OCI-LY7 (cell line): ENCODE measurements around the gene ATP1B3.

Source experiments
- EZH2phosphoT487 ChIP-seq: fragments of 200-600 bp; sonication (generic); IDR thresholded peaks from 2 replicates; pipeline ENCODE4 v1.6.1; 2018; ENCODE audit warnings: low read depth, borderline replicate concordance, mild to moderate bottlenecking, mixed run types, antibody characterized with exemption, low read length, moderate library complexity, mixed read lengths
- TF ChIP-seq, protein P1 (sequence below): fragments of 200-600 bp; sonication (generic); conservative IDR thresholded peaks from 2 replicates; pipeline ENCODE4 v1.5.1; 2014; ENCODE audit warnings: mild to moderate bottlenecking, antibody characterized with exemption, low read length, moderate library complexity, mixed read lengths

DNA sequence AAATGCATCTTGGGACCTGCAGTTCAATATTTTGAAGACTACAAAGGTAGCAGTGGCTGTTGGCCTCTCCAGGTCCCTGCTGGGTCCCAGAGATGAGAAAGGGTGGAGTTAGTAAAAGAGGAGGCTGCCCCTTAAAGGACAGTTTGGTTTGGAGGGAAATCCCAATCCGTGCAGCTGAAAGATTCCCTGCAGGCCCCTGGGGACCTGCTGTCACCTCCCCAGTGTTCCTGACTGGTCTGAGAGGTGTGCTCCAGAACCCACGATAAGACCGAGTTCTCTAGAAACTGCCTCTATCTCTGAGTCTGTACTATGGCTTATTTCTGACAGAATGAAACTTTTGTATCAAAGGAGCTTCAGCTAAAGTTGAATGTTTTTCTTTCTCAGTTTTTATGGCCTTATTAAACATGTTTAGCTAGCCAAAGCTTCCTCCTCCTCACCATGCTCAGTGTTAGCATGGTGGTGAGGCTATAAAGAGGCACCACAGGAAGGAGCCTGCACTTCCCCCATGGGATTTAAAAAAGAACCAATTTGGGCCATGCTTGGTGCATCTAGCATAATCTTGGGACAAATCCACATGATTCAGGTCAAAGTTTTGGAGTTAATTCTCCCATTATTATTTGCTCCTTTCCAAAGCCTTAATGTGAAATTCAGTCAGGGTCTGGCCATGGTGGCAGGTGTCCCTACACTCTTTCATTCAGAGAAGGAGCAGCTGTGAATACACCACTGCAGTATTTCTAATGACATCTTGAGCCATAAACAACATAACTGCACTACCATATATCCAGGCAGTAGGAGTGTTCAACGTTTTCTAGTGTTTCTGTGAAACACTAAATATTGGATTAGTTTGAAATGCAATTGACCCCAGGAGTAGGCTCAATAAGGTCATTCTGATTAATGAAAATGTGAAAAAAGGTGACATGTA, 74.4 kb downstream of the ATP1B3 start:
- TF ChIP-seq, protein P1, sequence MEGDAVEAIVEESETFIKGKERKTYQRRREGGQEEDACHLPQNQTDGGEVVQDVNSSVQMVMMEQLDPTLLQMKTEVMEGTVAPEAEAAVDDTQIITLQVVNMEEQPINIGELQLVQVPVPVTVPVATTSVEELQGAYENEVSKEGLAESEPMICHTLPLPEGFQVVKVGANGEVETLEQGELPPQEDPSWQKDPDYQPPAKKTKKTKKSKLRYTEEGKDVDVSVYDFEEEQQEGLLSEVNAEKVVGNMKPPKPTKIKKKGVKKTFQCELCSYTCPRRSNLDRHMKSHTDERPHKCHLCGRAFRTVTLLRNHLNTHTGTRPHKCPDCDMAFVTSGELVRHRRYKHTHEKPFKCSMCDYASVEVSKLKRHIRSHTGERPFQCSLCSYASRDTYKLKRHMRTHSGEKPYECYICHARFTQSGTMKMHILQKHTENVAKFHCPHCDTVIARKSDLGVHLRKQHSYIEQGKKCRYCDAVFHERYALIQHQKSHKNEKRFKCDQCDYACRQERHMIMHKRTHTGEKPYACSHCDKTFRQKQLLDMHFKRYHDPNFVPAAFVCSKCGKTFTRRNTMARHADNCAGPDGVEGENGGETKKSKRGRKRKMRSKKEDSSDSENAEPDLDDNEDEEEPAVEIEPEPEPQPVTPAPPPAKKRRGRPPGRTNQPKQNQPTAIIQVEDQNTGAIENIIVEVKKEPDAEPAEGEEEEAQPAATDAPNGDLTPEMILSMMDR, result no peak
- no peak for TF ChIP-seq EZH2phosphoT487
